Choroid plexus epithelial cell (primary cell): Measurements from ENCODE around the gene DACH2.
A peak's percentile ranks its signal among the peaks of the same experiment; 100 is the strongest.

Experiments used
- DNase-seq: peaks from one replicate; pipeline ENCODE4 v3.0.0-alpha.2; 2010; ENCODE audit warnings: low read depth
- H3K4me3 ChIP-seq: 2 replicates; pipeline ENCODE4 v1.5.1; 2011; ENCODE audit warnings: low read depth, mild to moderate bottlenecking, control low read depth, low read length, moderate library complexity
- CTCF ChIP-seq: conservative IDR thresholded peaks from 2 replicates; pipeline ENCODE4 v1.5.1; 2011; ENCODE audit warnings: low read depth, mild to moderate bottlenecking, control low read depth, inconsistent platforms, low read length, moderate library complexity

DACH2 gene

GRCh38 chrX:86369847-86370630, 221.8 kb downstream of the DACH2 start:
- DNase-seq, result peak; percentile 0
- H3K4me3 ChIP-seq, result no peak overlapping the region
- TF ChIP-seq CTCF, result no peak

- TF ChIP-seq CTCF, result no peak
- no peak for DNase-seq
- H3K4me3 ChIP-seq, result no peak overlapping the region
Observed at GRCh38 chrX:86370927-86371326, 222.7 kb downstream of the DACH2 start.

- TF ChIP-seq CTCF, result no peak
- DNase-seq, result no peak
Observed at GRCh38 chrX:86379209-86379608, 231.0 kb downstream of the DACH2 start.

GRCh38 chrX:86383681-86384540, 235.7 kb downstream of the DACH2 start:
- no peak for DNase-seq
- TF ChIP-seq CTCF, result no peak
- no peak overlapping the region for H3K4me3 ChIP-seq

More at GRCh38 chrX:86379209-86379608, 231.0 kb downstream of the DACH2 start:
- H3K4me3 ChIP-seq, result no peak overlapping the region

- no peak for DNase-seq
- no peak overlapping the region for H3K4me3 ChIP-seq
- TF ChIP-seq CTCF, result no peak
Observed at GRCh38 chrX:86407371-86407770, 259.1 kb downstream of the DACH2 start.

- no peak for TF ChIP-seq CTCF
- H3K4me3 ChIP-seq, result no peak overlapping the region
- no peak for DNase-seq
Observed at GRCh38 chrX:86421771-86422170, 273.5 kb downstream of the DACH2 start.

GRCh38 chrX:86436116-86436515, 287.9 kb downstream of the DACH2 start:
- no peak overlapping the region for H3K4me3 ChIP-seq
- TF ChIP-seq CTCF, result no peak
- no peak for DNase-seq
